TTC549 (cell line): ENCODE data around the gene ASB2.

ENCODE experiments used
- FAIRE-seq: peaks from 2 replicates; lab custom pipeline; 2012; peaks lifted over from hg19 to GRCh38; lab: Jason Lieb, UNC

ASB2 gene

GRCh38 chr14:93902619-93903307, 73.6 kb downstream of the ASB2 start:
- FAIRE-seq: no peak

- FAIRE-seq: no peak
Observed at GRCh38 chr14:93901813-93902212, 74.6 kb downstream of the ASB2 start.

GRCh38 chr14:93898731-93899130, 77.6 kb downstream of the ASB2 start:
- no peak for FAIRE-seq

- FAIRE-seq: no peak
Observed at GRCh38 chr14:93898081-93898611, 78.2 kb downstream of the ASB2 start.

GRCh38 chr14:93897476-93897845, 78.9 kb downstream of the ASB2 start:
- FAIRE-seq: no peak

GRCh38 chr14:93895023-93895604, 81.3 kb downstream of the ASB2 start:
- no peak for FAIRE-seq

- FAIRE-seq: no peak
Observed at GRCh38 chr14:93893661-93894261, 82.6 kb downstream of the ASB2 start.

- no peak for FAIRE-seq
Observed at GRCh38 chr14:93892923-93893558, 83.3 kb downstream of the ASB2 start.

GRCh38 chr14:93892505-93892839, 83.9 kb downstream of the ASB2 start:
- FAIRE-seq: no peak

GRCh38 chr14:93891756-93892504, 84.4 kb downstream of the ASB2 start:
- no peak for FAIRE-seq

- no peak for FAIRE-seq
Observed at GRCh38 chr14:93889739-93890483, 86.5 kb downstream of the ASB2 start.

- FAIRE-seq: no peak
Observed at GRCh38 chr14:93888995-93889394, 87.4 kb downstream of the ASB2 start.

GRCh38 chr14:93884950-93885349, 91.4 kb downstream of the ASB2 start:
- FAIRE-seq: no peak
